ENCODE data around the gene ZNF618.

Gene ZNF618

GRCh38 chr9:113957351-113957750 lies 81.2 kb downstream of the ZNF618 start:
- DNase-seq (ENCODE audit: low spot score): no peak

- no peak for DNase-seq (ENCODE audit: low spot score)
Observed at GRCh38 chr9:113957821-113958341, 81.8 kb downstream of the ZNF618 start.

GRCh38 chr9:113958556-113958955 lies 82.4 kb downstream of the ZNF618 start:
- no peak for DNase-seq (ENCODE audit: low spot score)

- no peak for DNase-seq (ENCODE audit: low spot score)
Observed at GRCh38 chr9:113960768-113961167, 84.7 kb downstream of the ZNF618 start.

- DNase-seq (ENCODE audit: low spot score): no peak
Observed at GRCh38 chr9:113962396-113962795, 86.3 kb downstream of the ZNF618 start.

GRCh38 chr9:113963017-113963620 lies 87.0 kb downstream of the ZNF618 start:
- peak; percentile 53 for DNase-seq (ENCODE audit: low spot score)

- DNase-seq (ENCODE audit: low spot score): no peak
Observed at GRCh38 chr9:113963696-113964494, 87.8 kb downstream of the ZNF618 start.

GRCh38 chr9:113964495-113965170 lies 88.5 kb downstream of the ZNF618 start:
- no peak for DNase-seq (ENCODE audit: low spot score)

- DNase-seq (ENCODE audit: low spot score): no peak
Observed at GRCh38 chr9:113966394-113966793, 90.3 kb downstream of the ZNF618 start.

- no peak for DNase-seq (ENCODE audit: low spot score)
Observed at GRCh38 chr9:113967380-113967779, 91.3 kb downstream of the ZNF618 start.

GRCh38 chr9:113969343-113969742 lies 93.2 kb downstream of the ZNF618 start:
- no peak for DNase-seq (ENCODE audit: low spot score)

- DNase-seq (ENCODE audit: low spot score): no peak
Observed at GRCh38 chr9:113973226-113973625, 97.1 kb downstream of the ZNF618 start.

GRCh38 chr9:113973963-113974413 lies 97.9 kb downstream of the ZNF618 start:
- DNase-seq (ENCODE audit: low spot score): no peak

- no peak for DNase-seq (ENCODE audit: low spot score)
Observed at GRCh38 chr9:113976915-113977314, 100.8 kb downstream of the ZNF618 start.

GRCh38 chr9:113978725-113979342 lies 102.7 kb downstream of the ZNF618 start:
- DNase-seq (ENCODE audit: low spot score): no peak

- no peak for DNase-seq (ENCODE audit: low spot score)
Observed at GRCh38 chr9:113979343-113980127, 103.4 kb downstream of the ZNF618 start.

GRCh38 chr9:113984639-113985380 lies 108.7 kb downstream of the ZNF618 start:
- DNase-seq (ENCODE audit: low spot score): no peak

- no peak for DNase-seq (ENCODE audit: low spot score)
Observed at GRCh38 chr9:113985968-113986585, 110.0 kb downstream of the ZNF618 start.

GRCh38 chr9:113986931-113987330 lies 110.8 kb downstream of the ZNF618 start:
- DNase-seq (ENCODE audit: low spot score): no peak

GRCh38 chr9:113987526-113987925 lies 111.4 kb downstream of the ZNF618 start:
- no peak for DNase-seq (ENCODE audit: low spot score)

Measured in Ammon's horn (tissue), 1 donor.